NK-92 (cell line): Measurements from ENCODE around the gene INTS1.

Experiments
- DNase-seq: peaks from one replicate; lab custom pipeline; 2025; ENCODE audit not compliant: unreplicated experiment; lab: John Stamatoyannopoulos, UW

The INTS1 gene

GRCh38 chr7:1503816-1504775 lies at the start of gene INTS1:
INTS1 (minus strand) TSS chr7:1504389; CDS start chr7:1503960, 429 bp downstream.
- DNase-seq, result no peak

- no peak for DNase-seq
Measured at GRCh38 chr7:1553512-1554210, 49.5 kb upstream of the INTS1 start.

- DNase-seq, result no peak
Measured at GRCh38 chr7:1552200-1552599, 48.0 kb upstream of the INTS1 start.

- no peak for DNase-seq
Measured at GRCh38 chr7:1550846-1551155, 46.6 kb upstream of the INTS1 start.

GRCh38 chr7:1550005-1550845 lies 46.0 kb upstream of the INTS1 start:
- DNase-seq, result no peak

GRCh38 chr7:1549357-1550004 lies 45.3 kb upstream of the INTS1 start:
- DNase-seq, result no peak

- DNase-seq, result no peak
Measured at GRCh38 chr7:1548944-1549343, 44.8 kb upstream of the INTS1 start.

- no peak for DNase-seq
Measured at GRCh38 chr7:1548438-1548831, 44.2 kb upstream of the INTS1 start.

GRCh38 chr7:1547777-1548437 lies 43.7 kb upstream of the INTS1 start:
- DNase-seq, result no peak

GRCh38 chr7:1546909-1547776 lies 43.0 kb upstream of the INTS1 start:
- no peak for DNase-seq

- no peak for DNase-seq
Measured at GRCh38 chr7:1546274-1546908, 42.2 kb upstream of the INTS1 start.

- DNase-seq, result no peak
Measured at GRCh38 chr7:1545417-1546246, 41.4 kb upstream of the INTS1 start.

GRCh38 chr7:1544896-1545416 lies 40.8 kb upstream of the INTS1 start:
- DNase-seq, result no peak

- no peak for DNase-seq
Measured at GRCh38 chr7:1544178-1544895, 40.1 kb upstream of the INTS1 start.

- no peak for DNase-seq
Measured at GRCh38 chr7:1543826-1544177, 39.6 kb upstream of the INTS1 start.

- DNase-seq, result no peak
Measured at GRCh38 chr7:1542841-1543747, 38.9 kb upstream of the INTS1 start.
